HUDEP-2 (cell line): ENCODE results near the gene NSUN7.
"Not testable (repeated sequence)": the region's sequence is repeated elsewhere in the genome, so short reads cannot be mapped to it uniquely, and the experiment has no call there.

Experiments
- DNase-seq, 76 experiments: peaks; one replicate each; lab custom pipeline; 2025; ENCODE audit not compliant: unreplicated experiment in 76 of 76; lab: John Stamatoyannopoulos, UW

The NSUN7 gene, protein sequence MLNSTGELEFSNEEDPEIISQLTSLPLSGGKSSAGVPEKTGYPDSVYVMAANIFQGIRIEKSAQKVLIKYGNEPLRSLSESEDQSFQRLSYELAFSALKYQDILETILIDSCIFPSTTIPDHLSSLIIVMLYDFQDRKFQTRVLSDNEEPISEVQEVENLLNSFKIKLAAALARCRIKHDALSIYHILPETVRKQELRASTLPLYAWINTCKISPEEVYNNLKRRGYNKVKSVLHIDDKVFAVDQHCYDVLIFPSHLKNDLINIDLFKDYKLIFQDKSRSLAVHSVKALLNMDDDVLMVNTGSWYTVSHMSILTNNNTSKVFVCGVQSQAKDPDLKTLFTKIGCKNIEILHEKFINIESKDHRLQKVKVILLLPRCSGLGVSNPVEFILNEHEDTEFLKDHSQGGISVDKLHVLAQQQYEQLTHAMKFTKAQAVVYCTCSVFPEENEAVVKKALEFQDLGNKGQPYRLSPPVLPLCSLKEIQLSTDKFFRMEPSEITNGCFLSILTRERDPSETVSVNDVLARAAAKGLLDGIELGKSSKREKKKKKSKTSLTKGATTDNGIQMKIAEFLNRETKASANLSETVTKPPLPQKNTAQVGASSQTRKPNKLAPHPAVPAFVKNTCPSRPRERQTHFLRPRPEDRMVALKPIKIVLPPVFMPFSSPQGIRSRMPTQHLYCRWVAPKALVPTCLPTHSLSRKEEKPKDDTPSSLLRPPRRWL

GRCh38 chr4:40749717-40750460 lies at the start of gene NSUN7:
Gene NSUN7 (plus strand): TSS chr4:40749955. CDS start chr4:40750694, 739 bp downstream.
- no peak for DNase-seq

DNA sequence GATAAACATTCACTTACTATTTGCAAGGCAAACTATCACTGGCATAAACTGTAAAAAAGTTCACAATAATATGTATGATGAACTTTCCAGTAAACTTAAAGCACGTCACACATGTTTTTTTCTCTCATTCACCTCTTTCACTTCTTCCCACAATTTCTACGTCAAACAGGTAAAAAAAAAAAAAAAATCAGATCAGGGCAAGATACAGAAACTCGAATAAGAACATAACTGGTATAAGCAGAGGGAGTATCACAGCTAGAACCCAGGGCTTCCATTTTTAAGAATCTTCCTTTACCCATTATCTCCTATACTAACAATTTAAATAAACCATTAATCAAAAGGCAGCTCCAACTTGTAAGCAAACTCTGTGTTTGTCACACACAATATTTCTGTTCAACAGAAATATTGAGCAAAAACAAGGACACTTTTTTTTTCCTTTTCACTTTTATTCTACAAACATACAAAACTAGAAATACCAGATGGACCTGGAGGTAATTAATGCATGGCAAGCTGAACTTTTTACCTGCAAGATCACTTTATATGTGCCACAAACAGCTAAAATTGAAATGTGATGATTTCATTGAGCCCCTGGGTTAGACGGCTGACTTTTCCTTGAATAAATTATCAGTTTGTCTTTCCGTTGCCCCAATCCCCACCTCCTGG lies 47.5 kb upstream of the NSUN7 start:
- no peak for DNase-seq

DNA sequence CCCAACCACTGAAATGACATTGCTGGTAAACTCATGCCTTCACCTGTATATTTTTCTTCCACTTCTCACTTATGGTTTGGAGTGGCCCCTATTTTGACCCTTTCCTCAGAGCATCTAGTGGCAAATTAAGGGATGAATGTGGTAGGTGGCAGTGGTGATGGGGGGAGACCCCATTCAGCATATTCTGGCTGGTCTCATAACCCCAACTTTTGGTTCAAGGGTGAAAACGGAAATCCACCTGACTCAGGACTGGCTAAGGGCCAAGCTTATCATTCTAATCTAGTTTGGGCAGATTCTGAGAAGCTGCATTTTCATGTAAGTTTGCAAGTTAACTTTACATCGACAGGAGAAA lies 47.0 kb upstream of the NSUN7 start:
- DNase-seq = no peak

- DNase-seq = no peak
Observed at GRCh38 chr4:40704073-40704472, 45.7 kb upstream of the NSUN7 start.

DNA sequence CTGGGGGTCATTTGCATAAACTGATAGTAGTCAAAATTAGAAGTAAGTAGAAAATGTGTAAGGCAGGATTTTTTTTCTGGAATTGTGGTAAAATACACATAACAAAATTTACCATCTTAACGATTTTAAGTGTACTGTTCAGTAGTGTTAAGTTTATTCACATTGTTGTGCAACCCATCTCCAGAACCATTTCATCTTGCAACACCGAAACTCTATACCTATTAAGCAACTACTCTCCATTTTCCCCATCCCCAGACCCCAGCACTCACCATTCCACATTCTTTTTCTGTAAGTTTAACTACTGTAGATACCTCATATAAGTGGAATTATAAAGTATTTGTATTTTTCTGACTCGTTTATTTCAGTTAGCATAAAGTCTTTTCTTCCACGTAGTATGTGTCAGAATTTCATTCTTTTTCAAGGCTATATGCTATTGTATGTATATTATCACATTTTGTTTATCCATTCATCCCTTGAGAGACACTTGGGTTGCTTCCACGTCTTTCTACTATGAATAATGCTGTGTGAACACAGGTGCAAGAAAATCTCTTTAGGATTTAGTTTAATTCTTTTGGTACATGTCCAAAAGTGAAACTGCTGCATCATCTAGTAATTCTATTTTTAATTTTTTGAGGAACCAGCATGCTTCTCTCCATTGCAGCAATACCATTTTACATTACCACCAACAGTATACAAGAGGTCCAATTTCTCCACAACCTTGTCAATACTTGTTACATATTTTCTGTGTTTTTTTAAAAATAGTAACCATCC lies 39.1 kb upstream of the NSUN7 start:
- DNase-seq = no peak

- not testable (repeated sequence) for DNase-seq
Observed at GRCh38 chr4:40713001-40713400, 36.8 kb upstream of the NSUN7 start.

DNA sequence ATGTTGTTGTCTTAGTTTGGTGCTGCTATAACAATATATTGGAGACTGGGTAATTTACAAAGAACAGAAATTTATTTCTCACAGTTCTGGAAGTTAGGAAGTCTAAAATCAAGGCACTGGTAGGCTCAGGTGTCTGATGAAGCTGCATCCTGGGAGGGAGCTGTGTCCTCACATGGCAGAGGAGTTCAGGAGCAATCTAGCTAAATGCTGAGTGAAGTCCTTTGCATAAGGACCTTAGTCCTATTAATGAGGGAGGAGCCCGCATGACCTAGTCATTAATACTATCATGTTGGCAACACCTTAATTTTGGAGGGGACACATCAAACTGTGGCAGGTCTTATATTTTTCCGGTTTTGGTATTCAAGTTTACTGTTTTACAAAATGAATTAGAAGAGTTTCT lies 36.0 kb upstream of the NSUN7 start:
- no peak for DNase-seq

DNA sequence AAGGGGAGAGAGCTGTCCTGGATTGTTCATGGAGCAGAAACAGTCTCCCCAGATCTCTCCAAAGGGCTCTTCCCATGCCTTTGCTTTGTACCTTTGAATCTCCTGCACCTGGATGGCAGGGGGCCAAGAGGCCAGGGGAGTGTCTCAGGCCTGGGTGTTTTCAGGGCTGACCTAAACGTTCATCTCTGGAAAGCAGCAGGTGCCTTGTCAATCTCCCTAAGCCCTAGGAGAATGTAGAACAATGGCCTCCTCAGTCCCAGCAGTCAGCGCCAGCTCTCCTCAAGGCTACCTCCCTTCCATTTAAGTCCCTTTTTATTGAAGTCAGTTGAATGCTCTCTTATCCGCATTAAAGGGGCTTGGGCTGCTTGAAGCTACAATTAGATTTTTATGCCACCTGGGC lies 31.2 kb upstream of the NSUN7 start:
- no peak for DNase-seq

DNA sequence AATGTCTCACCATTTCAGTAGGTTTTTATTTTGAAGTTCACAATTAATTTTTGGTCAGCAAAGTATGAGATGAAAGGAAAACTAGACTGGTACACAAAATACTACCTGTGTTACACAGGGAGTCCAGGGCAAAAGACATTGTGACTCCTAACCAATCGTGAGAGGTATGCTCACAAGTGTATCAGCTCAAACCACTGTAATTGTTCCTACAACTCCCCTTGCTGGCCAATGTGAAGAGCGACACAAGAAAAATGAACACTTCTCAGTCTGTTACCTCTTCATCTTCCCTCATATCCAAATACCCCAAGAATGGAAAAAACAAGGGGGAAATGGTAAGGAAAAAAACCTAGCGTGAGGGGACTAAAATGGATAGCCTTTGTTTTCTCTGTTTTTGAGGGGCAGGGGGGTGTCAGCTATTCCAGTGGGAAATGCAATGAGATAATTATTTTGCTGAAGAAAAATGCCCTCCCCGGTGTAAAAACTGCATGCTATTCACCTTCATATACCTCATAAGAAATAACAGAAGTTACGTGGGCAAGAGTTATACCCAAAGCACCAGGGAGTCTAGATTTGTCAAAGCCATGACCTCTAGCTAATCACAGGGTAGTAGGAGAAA lies 30.6 kb upstream of the NSUN7 start:
- no peak for DNase-seq

GRCh38 chr4:40720351-40720750 lies 29.4 kb upstream of the NSUN7 start:
- no peak for DNase-seq

- DNase-seq = no peak
Observed at GRCh38 chr4:40720916-40721315, 28.8 kb upstream of the NSUN7 start.

- no peak for DNase-seq
Observed at GRCh38 chr4:40721730-40722171, 28.0 kb upstream of the NSUN7 start.

DNA sequence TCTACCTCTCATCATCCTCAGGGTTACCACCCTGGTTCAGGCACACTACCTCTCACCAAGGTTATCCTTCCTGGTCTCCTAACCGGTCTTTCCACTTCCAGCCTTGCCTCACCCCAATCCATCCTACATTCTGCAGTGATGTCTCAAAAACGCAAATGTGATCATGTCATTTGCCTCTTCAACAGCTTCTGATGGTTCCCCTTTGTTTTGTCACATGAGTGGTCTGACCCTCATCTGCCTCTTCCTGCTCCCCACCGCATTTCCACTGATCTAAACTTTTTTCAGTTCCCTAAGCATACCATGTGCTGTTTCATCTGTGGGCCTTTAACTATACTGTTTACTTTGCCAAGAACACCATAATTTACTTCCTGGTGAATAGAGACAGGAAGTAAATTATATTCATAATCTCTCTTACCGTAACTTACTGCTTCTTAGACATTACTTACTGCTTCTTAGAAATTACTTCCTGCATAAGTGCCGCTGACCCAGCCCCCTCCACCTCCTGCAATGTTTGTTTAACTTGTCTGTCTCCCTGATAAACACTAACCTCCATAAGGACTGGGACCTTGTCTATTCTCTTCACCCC lies 27.1 kb upstream of the NSUN7 start:
- no peak for DNase-seq

DNA sequence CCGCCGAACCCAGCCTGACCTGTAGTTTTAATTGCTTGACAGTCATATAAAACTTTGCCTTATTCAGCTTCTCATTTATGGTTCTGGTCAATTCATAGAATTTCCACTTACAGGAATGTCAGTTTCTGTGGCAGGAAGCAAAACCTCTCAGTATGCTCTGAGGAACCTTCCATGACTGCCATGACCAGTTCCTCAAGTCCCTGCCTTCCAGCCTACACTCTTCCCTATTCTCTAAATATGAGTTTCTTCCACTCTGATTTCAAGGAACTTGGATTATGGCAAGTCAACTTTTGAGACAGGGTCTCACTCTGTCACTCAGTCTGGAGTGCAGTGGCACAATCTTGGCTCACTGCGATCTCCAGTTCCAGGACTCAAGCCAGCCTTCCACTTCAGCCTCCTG lies 26.0 kb upstream of the NSUN7 start:
- no peak for DNase-seq

- no peak for DNase-seq
Observed at GRCh38 chr4:40728333-40728732, 21.4 kb upstream of the NSUN7 start.

- DNase-seq = no peak
Observed at GRCh38 chr4:40729555-40729954, 20.2 kb upstream of the NSUN7 start.

- DNase-seq = no peak
Observed at GRCh38 chr4:40730091-40730679, 19.6 kb upstream of the NSUN7 start.

DNA sequence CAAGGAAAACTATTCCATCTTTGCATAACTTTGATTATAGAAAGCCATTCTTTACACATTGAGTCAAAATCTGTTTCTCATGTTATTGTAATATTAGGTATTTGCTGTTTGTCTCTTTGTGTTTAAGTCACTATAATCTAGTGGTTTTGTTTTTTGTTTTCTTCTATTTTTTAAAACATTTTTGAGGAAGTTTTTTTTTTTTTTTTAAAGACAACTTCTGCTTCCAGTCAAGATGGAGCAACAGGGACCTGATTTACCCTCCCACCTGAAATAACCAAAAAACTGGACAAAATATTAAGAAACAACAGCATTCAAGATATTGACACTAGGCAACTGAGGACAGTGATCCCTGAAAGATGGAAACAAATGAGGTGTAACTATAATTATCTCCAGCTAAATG lies 18.4 kb upstream of the NSUN7 start:
- DNase-seq = no peak

GRCh38 chr4:40731792-40732245 lies 17.9 kb upstream of the NSUN7 start:
- no peak for DNase-seq
